ENCODE results near the gene TLL2.

Gene TLL2

DNA sequence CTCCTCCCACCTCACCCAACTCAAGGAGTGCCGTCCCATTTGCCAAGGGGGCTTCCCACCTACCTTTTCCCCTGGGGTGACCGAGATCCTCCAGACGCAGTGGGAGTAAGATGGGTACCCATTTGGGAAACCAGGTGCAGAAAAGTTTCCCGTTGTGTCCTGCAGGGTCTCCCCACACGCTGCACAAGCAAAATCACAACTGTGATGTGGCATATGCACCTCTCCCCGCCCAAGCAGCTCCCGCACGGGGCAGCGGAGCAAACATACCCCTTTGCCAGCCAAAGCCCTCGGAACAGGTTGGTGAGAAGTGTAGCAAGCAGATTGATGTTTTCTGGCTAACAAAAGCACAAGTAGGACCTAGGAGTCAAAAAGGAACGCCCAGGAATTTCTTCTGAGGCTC, 103.4 kb downstream of the TLL2 start:
- Histone ChIP-seq H2AFZ (ENCODE audit: low read length, unreplicated experiment) (no peak overlapping the region), H3K79me2 (ENCODE audit: control insufficient read depth, insufficient read depth, low read length, unreplicated experiment) (no peaks in the 10 kb centered on the region), H3K27ac (ENCODE audit: low read depth, low read length) (no peak overlapping the region), H3K27me3 (ENCODE audit: insufficient read depth, low read length) (peaks cover 92% of the 10 kb centered on the region), H3K36me3 (ENCODE audit: insufficient read depth, low read length) (no peaks in the 10 kb centered on the region), H3K4me1 (ENCODE audit: control insufficient read depth, insufficient read depth, low read length, unreplicated experiment) (no peaks in the 10 kb centered on the region), H3K4me3 (ENCODE audit: low read depth, low read length) (no peak overlapping the region)

DNA sequence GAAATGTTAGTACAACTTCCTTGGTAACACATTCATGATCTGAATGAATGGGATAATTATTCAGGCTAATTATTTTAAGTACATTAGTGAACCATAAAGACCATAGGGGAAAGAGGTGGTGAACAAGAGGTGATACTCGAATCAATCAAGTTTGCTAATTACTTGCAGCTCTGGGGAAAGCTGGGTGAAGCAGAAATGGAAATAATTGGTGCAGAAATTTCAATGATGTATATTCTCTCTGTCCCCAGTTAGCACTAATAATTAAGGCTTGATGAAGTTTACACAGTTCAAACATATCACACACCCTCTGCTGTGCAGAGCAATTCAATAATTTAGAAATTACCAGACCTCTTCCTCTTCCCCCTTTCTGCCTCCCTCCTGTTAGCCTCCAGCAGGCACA, 105.5 kb downstream of the TLL2 start:
- Histone ChIP-seq H3K36me3 (ENCODE audit: insufficient read depth, low read length) (no peaks in the 10 kb centered on the region), H3K4me3 (ENCODE audit: low read depth, low read length) (no peak overlapping the region), H2AFZ (ENCODE audit: low read length, unreplicated experiment) (no peak overlapping the region), H3K27ac (ENCODE audit: low read depth, low read length) (no peak overlapping the region), H3K27me3 (ENCODE audit: insufficient read depth, low read length) (peaks cover 84% of the 10 kb centered on the region), H3K79me2 (ENCODE audit: control insufficient read depth, insufficient read depth, low read length, unreplicated experiment) (no peaks in the 10 kb centered on the region), H3K4me1 (ENCODE audit: control insufficient read depth, insufficient read depth, low read length, unreplicated experiment) (no peaks in the 10 kb centered on the region)

DNA sequence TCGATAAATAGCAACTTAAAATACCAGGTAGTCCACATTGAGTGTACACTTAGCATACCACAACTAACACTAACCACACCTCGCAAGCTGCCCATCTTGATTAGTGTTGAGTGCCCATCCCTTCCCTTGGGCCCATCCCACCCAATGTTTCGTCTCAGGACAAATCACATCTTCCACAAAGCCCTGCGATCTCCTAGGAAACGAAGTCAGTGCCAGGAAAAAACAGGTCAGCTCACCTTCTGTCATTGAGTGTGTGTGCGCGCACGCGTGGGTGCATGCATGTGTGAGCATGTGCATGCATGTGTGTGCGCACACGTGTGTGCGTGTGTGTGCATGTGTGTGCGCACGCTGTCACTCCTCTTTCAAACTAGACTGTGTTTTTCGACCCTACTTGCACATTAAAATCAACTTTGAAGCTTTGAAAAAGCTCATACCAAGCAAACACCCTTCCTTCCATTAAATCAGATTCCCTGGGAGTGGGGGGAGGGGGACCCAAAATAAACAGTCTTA, 106.1 kb downstream of the TLL2 start:
- Histone ChIP-seq H3K4me1 (ENCODE audit: control insufficient read depth, insufficient read depth, low read length, unreplicated experiment) (no peaks in the 10 kb centered on the region), H3K4me3 (ENCODE audit: low read depth, low read length) (no peak overlapping the region), H3K27me3 (ENCODE audit: insufficient read depth, low read length) (peaks cover 84% of the 10 kb centered on the region), H3K27ac (ENCODE audit: low read depth, low read length) (no peak overlapping the region), H2AFZ (ENCODE audit: low read length, unreplicated experiment) (no peak overlapping the region), H3K36me3 (ENCODE audit: insufficient read depth, low read length) (no peaks in the 10 kb centered on the region), H3K79me2 (ENCODE audit: control insufficient read depth, insufficient read depth, low read length, unreplicated experiment) (no peaks in the 10 kb centered on the region)

DNA sequence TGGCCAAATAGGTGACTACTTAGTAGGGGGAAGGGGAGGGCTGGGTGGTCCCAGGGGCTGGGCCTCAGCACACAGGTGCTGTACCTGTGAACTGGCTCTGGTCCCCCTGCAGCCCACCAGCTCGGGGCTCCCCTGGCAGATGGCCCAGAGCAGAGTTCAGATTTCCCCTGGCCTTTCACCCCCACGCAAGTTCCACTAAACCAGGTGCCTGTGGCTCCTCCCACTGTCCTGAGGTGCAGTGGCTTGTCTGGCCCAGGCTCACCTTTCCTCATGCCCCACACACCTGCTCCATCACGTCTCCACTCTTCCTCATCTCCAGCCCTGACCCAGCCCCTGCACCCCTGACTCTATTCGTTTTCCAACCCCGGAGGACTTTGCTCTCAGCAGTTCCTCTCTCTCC, 107.6 kb downstream of the TLL2 start:
- no peak overlapping the region for H3K4me3 ChIP-seq (ENCODE audit: low read depth, low read length)
- H2AFZ ChIP-seq (ENCODE audit: low read length, unreplicated experiment): no peak overlapping the region
- H3K79me2 ChIP-seq (ENCODE audit: control insufficient read depth, insufficient read depth, low read length, unreplicated experiment): no peaks in the 10 kb centered on the region
- H3K4me1 ChIP-seq (ENCODE audit: control insufficient read depth, insufficient read depth, low read length, unreplicated experiment): no peaks in the 10 kb centered on the region
- H3K27me3 ChIP-seq (ENCODE audit: insufficient read depth, low read length): peaks cover 85% of the 10 kb centered on the region
- no peaks in the 10 kb centered on the region for H3K36me3 ChIP-seq (ENCODE audit: insufficient read depth, low read length)
- H3K27ac ChIP-seq (ENCODE audit: low read depth, low read length): no peak overlapping the region

DNA sequence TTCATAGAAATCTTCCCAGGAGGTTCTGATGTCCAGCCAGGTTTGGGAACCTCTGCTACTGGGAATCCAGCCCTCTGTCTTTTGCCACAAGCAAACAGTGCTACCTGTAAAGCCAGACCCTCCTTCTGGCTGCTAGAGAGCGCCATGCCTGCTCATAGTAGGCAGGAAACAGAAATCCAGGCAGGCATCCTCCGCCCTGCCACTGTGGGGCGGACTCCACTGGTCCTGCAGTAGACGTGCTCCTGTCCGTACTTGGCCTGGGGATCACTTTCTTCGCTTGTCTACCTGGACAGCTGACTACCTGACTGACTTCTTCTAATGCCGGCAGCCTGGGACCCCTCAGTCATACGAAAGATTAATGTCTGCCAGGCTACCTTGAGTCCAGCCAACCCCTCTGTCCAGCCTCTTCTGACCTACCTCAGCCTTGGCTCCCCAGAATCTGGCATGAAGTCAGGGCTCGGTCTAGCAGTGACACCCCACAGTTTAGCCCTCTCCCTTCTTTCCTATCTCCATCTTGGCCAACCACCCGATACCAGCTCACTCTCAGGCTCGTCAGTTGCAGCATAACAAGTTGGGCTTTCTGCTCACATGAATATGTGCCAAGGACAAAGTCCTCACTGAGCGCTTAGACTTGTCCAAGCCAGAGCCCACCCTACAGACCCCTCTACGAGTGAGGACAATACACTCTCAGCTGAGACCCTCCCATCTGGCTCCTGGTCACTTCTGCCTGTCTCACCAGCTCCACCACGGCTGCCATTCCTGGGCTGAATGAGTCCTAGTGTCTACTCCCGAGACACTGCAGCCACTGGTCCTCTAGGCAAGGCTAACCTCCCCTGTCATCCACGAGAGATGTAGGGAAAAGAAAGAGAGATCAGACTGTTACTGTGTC, 111.1 kb downstream of the TLL2 start:
- Histone ChIP-seq H3K79me2 (ENCODE audit: control insufficient read depth, insufficient read depth, low read length, unreplicated experiment) (no peaks in the 10 kb centered on the region), H3K27ac (ENCODE audit: low read depth, low read length) (no peak overlapping the region), H2AFZ (ENCODE audit: low read length, unreplicated experiment) (no peak overlapping the region), H3K4me1 (ENCODE audit: control insufficient read depth, insufficient read depth, low read length, unreplicated experiment) (no peaks in the 10 kb centered on the region), H3K36me3 (ENCODE audit: insufficient read depth, low read length) (no peaks in the 10 kb centered on the region), H3K4me3 (ENCODE audit: low read depth, low read length) (no peak overlapping the region), H3K27me3 (ENCODE audit: insufficient read depth, low read length) (peaks cover 84% of the 10 kb centered on the region)

DNA sequence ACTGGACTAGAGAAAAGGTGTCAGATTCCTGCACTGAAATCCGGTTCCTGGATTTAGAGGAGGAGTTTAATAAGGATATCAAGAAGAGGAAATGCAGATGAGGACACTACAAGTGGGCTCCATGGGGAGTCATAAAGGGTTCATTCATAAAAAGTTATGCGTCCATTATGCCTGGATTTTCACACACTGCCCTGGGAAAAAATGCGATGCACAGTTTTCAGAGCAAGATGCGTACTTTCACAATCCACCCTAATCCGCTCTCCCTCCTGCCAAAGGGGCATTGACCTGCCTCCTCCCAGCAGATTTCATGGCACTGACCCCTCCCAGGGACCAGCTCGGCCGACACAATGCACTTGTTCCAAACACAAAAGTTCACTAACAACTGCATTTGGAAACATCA, 112.7 kb downstream of the TLL2 start:
- Histone ChIP-seq H3K4me1 (ENCODE audit: control insufficient read depth, insufficient read depth, low read length, unreplicated experiment) (no peaks in the 10 kb centered on the region), H3K36me3 (ENCODE audit: insufficient read depth, low read length) (no peaks in the 10 kb centered on the region), H3K4me3 (ENCODE audit: low read depth, low read length) (no peak overlapping the region), H3K27ac (ENCODE audit: low read depth, low read length) (no peak overlapping the region), H2AFZ (ENCODE audit: low read length, unreplicated experiment) (no peak overlapping the region), H3K79me2 (ENCODE audit: control insufficient read depth, insufficient read depth, low read length, unreplicated experiment) (no peaks in the 10 kb centered on the region), H3K27me3 (ENCODE audit: insufficient read depth, low read length) (peaks cover 84% of the 10 kb centered on the region)

DNA sequence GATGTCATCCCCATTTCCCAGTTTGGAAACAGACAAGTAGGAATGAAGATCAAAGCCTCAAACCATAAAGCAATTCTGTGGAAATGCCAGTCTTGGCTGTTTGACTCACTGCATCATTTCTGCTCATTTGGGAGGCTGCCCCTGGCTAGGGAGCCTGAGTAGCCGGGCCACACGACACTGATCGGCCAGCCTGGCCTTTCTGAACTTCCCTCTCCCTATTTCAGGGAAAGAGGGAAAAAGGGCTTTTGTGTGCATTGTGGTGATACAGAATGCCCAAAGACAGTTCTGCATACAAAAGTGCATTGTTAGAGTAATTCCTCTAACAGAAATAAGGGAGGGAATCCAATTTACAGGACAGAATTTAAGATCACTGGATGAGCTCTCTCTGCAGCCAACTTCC, 113.3 kb downstream of the TLL2 start:
- Histone ChIP-seq H3K36me3 (ENCODE audit: insufficient read depth, low read length) (no peaks in the 10 kb centered on the region), H3K79me2 (ENCODE audit: control insufficient read depth, insufficient read depth, low read length, unreplicated experiment) (no peaks in the 10 kb centered on the region), H3K27me3 (ENCODE audit: insufficient read depth, low read length) (peaks cover 83% of the 10 kb centered on the region), H2AFZ (ENCODE audit: low read length, unreplicated experiment) (no peak overlapping the region), H3K4me3 (ENCODE audit: low read depth, low read length) (no peak overlapping the region), H3K4me1 (ENCODE audit: control insufficient read depth, insufficient read depth, low read length, unreplicated experiment) (no peaks in the 10 kb centered on the region), H3K27ac (ENCODE audit: low read depth, low read length) (no peak overlapping the region)

DNA sequence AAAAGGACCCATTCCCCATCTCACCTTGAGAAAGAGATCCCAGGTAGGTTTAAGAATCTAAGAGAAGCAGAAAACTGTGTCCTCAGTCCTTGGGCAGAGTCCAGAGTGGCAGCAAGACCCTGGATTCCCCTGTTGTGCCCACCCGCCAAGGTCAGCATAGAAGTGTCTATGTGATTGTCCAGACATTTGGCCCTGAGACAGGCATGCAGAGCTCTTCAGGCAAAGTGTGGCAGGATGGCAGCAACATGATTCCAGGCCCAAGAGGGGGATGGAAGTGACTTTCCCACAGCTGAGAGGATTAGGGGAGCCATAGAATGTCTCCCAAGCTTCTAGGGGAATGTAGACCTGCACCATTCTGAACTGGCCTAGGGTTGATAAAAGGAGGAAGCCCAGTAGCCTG, 115.8 kb downstream of the TLL2 start:
- no peaks in the 10 kb centered on the region for H3K4me1 ChIP-seq (ENCODE audit: control insufficient read depth, insufficient read depth, low read length, unreplicated experiment)
- no peak overlapping the region for H3K4me3 ChIP-seq (ENCODE audit: low read depth, low read length)
- no peak overlapping the region for H3K27ac ChIP-seq (ENCODE audit: low read depth, low read length)
- H3K27me3 ChIP-seq (ENCODE audit: insufficient read depth, low read length): peaks cover 89% of the 10 kb centered on the region
- H3K36me3 ChIP-seq (ENCODE audit: insufficient read depth, low read length): no peaks in the 10 kb centered on the region
- no peak overlapping the region for H2AFZ ChIP-seq (ENCODE audit: low read length, unreplicated experiment)
- no peaks in the 10 kb centered on the region for H3K79me2 ChIP-seq (ENCODE audit: control insufficient read depth, insufficient read depth, low read length, unreplicated experiment)

DNA sequence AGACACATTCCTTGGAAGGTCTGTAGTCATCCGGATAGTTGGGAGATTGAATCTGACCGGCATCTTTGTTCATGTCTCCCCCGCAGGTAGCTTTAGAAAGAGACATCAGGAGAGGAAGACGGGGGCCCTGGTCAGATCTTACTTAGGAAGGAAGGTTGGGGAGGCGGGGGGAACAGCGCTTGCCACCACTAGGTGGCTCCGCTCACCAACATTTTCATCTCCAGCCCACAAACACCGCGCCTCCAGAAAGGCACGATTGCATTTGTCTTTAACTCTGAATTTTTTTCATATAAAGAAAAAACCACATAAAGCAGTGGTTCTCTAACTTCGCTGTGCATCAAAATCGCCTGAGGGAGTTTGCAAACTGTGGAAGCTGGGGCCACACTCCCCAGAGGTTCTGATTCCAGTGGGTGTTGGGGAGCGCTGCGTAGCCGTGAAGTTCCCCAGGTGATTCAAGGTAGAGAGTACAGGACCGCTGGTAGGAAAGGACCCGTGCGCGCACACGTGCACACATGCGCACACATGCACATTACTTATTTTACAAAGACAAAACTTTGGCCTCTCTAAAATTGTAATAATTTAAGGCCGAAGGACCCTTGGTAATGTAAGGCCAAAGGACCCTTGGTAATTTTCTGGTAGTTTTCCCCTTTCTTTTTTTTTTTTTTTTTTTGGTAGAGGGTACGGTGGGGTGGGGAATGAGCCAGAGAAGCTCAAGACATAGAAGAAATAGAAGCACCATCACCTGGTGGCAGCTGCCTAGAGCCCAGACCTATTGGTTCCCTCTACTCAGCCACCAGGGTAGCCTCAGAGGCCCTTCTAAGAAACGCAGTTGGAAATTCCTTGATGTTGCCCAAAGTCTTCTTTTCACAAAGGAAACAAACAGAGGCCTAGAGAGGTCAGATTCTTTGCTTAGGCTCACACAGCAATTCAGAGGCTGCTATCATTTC, 117.5 kb downstream of the TLL2 start:
- Histone ChIP-seq H3K4me1 (ENCODE audit: control insufficient read depth, insufficient read depth, low read length, unreplicated experiment) (no peaks in the 10 kb centered on the region), H3K27ac (ENCODE audit: low read depth, low read length) (no peak overlapping the region), H3K79me2 (ENCODE audit: control insufficient read depth, insufficient read depth, low read length, unreplicated experiment) (no peaks in the 10 kb centered on the region), H3K36me3 (ENCODE audit: insufficient read depth, low read length) (no peaks in the 10 kb centered on the region), H2AFZ (ENCODE audit: low read length, unreplicated experiment) (no peak overlapping the region), H3K4me3 (ENCODE audit: low read depth, low read length) (no peak overlapping the region), H3K27me3 (ENCODE audit: insufficient read depth, low read length) (peaks cover 83% of the 10 kb centered on the region)

DNA sequence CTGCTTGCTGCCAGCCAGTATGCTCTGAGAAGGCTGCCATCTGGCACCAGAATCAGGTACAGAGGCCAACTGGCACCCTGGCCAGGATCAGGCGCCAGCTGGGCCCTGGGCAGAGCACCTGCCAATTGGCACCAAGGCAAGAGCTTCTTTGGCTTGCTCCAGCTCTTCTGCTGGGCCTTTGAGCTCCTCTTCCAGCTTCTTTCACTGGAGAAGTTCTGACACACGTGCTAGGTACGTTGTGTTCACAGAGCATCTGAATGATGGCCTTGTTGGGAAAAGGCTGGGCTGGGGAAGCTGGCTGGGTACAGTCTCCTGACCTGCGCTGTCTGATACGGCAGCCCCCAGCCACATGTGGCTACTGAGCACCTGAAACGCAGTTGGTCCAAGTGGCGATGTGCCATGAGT, 123.3 kb downstream of the TLL2 start:
- H3K4me1 ChIP-seq (ENCODE audit: control insufficient read depth, insufficient read depth, low read length, unreplicated experiment): no peaks in the 10 kb centered on the region
- H3K27ac ChIP-seq (ENCODE audit: low read depth, low read length): no peak overlapping the region
- no peaks in the 10 kb centered on the region for H3K79me2 ChIP-seq (ENCODE audit: control insufficient read depth, insufficient read depth, low read length, unreplicated experiment)
- H3K36me3 ChIP-seq (ENCODE audit: insufficient read depth, low read length): no peaks in the 10 kb centered on the region
- no peak overlapping the region for H3K4me3 ChIP-seq (ENCODE audit: low read depth, low read length)
- no peak overlapping the region for H2AFZ ChIP-seq (ENCODE audit: low read length, unreplicated experiment)
- peaks cover 69% of the 10 kb centered on the region for H3K27me3 ChIP-seq (ENCODE audit: insufficient read depth, low read length)

Data from ACC112 (cell line).